Measurements from ENCODE around the gene LRRC3.

LRRC3 gene

GRCh38 chr21:44456915-44457736, 1.8 kb downstream of the LRRC3 start:
- DNase-seq (ENCODE audit: low read depth in 2 of 2) = no peak

- DNase-seq (ENCODE audit: low read depth in 2 of 2) = no peak
Observed at GRCh38 chr21:44458971-44459711, 3.8 kb downstream of the LRRC3 start.

- DNase-seq (ENCODE audit: low read depth in 2 of 2) = no peak
Observed at GRCh38 chr21:44459712-44460440, 4.6 kb downstream of the LRRC3 start.

GRCh38 chr21:44460441-44460755, 5.1 kb downstream of the LRRC3 start:
- no peak for DNase-seq (ENCODE audit: low read depth in 2 of 2)

- DNase-seq (ENCODE audit: low read depth in 2 of 2) = no peak
Observed at GRCh38 chr21:44461005-44461404, 5.7 kb downstream of the LRRC3 start.

GRCh38 chr21:44461464-44462001, 6.2 kb downstream of the LRRC3 start:
- no peak for DNase-seq (ENCODE audit: low read depth in 2 of 2)

- no peak for DNase-seq (ENCODE audit: low read depth in 2 of 2)
Observed at GRCh38 chr21:44462086-44462833, 7.0 kb downstream of the LRRC3 start.

GRCh38 chr21:44462834-44463200, 7.5 kb downstream of the LRRC3 start:
- DNase-seq (ENCODE audit: low read depth in 2 of 2) = no peak

GRCh38 chr21:44463724-44464123, 8.4 kb downstream of the LRRC3 start:
- no peak for DNase-seq (ENCODE audit: low read depth in 2 of 2)

GRCh38 chr21:44464351-44464750, 9.0 kb downstream of the LRRC3 start:
- no peak for DNase-seq (ENCODE audit: low read depth in 2 of 2)

GRCh38 chr21:44466351-44466954, 11.1 kb downstream of the LRRC3 start:
- no peak for DNase-seq (ENCODE audit: low read depth in 2 of 2)

- no peak for DNase-seq (ENCODE audit: low read depth in 2 of 2)
Observed at GRCh38 chr21:44466996-44467858, 11.9 kb downstream of the LRRC3 start.

- no peak for DNase-seq (ENCODE audit: low read depth in 2 of 2)
Observed at GRCh38 chr21:44467859-44468195, 12.5 kb downstream of the LRRC3 start.

- DNase-seq (ENCODE audit: low read depth in 2 of 2) = no peak
Observed at GRCh38 chr21:44471341-44471740, 16.0 kb downstream of the LRRC3 start.

- DNase-seq (ENCODE audit: low read depth in 2 of 2) = no peak
Observed at GRCh38 chr21:44471996-44472395, 16.7 kb downstream of the LRRC3 start.

GRCh38 chr21:44473915-44474555, 18.7 kb downstream of the LRRC3 start:
- DNase-seq (ENCODE audit: low read depth in 2 of 2) = no peak

GRCh38 chr21:44475266-44475845, 20.0 kb downstream of the LRRC3 start:
- no peak for DNase-seq (ENCODE audit: low read depth in 2 of 2)

GRCh38 chr21:44477131-44477530, 21.8 kb downstream of the LRRC3 start:
- DNase-seq (ENCODE audit: low read depth in 2 of 2) = no peak

- DNase-seq (ENCODE audit: low read depth in 2 of 2) = no peak
Observed at GRCh38 chr21:44477712-44478111, 22.4 kb downstream of the LRRC3 start.
